Fibroblast of skin of abdomen (primary cell): ENCODE measurements around the gene PRDM15.

ENCODE experiments used
- DNase-seq: peaks from one replicate; pipeline ENCODE4 v3.0.0-alpha.2; 2013

PRDM15 gene

GRCh38 chr21:41823906-41824305, 55.2 kb downstream of the PRDM15 start:
- DNase-seq = no peak

- DNase-seq = no peak
Measured at GRCh38 chr21:41823166-41823565, 56.0 kb downstream of the PRDM15 start.

DNA sequence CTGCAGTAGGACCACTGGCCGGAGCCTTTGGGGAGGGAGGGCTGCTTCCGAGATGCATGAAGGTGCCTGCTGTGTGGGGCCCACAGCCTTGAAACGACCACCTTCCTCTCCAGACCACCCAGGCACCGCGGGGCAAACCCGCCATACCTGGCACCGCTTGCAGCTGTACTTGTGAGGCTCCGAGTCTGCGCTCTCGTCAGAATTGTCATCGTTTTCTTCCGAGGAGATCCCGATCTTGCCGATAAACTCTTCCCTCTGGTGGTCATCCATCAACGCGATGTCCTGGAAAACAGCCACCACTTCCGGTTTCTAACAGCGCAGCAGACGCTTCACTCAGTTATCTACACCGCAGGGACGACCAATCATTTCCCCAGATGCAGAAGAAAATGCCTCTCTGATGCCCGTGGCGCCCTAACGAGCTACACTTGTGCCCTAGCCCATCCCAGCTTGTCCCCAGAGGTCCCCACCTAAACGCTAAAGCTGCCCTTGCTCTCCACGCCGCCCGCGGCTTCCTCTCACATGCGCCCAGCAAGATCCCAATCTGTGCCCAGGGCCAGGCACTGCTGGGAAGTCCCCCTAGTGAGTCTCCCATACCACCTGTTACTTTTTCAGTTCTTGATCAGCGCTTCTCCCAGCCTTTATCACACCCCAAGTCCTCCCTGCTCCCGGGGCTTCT, 57.2 kb downstream of the PRDM15 start:
- no peak for DNase-seq

DNA sequence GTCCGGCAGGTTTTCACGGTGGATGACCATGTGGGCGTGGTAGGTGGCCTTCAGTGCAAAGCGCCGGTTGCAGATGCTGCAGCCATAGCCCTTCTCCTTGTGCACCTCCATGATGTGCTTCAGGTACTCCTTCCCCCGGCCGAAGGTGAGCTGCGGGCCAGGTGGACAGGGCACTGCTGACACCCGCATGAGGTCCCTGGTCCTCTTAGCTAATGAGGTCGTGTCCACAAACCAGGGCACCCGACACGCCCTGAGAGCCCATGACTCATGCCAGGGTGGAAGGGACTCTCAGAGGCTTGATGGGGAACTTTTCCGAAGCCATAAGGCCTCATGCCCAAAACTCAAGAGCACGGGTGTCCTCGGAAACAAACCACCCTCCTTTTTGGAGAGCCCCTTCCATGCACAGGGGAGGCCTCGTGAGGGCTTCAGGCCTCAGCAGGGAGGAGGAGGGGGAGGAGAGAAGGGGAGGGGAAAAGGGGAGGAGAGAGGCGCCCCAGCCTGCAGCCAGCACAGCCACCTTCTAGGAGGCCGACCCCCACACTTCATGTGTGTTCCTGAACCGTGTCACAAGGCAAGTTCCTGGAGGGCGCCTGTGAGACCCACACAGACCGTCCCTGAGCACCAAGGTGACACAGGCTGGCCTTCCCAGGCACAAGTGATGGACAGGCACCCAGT, 57.9 kb downstream of the PRDM15 start:
- no peak for DNase-seq

DNA sequence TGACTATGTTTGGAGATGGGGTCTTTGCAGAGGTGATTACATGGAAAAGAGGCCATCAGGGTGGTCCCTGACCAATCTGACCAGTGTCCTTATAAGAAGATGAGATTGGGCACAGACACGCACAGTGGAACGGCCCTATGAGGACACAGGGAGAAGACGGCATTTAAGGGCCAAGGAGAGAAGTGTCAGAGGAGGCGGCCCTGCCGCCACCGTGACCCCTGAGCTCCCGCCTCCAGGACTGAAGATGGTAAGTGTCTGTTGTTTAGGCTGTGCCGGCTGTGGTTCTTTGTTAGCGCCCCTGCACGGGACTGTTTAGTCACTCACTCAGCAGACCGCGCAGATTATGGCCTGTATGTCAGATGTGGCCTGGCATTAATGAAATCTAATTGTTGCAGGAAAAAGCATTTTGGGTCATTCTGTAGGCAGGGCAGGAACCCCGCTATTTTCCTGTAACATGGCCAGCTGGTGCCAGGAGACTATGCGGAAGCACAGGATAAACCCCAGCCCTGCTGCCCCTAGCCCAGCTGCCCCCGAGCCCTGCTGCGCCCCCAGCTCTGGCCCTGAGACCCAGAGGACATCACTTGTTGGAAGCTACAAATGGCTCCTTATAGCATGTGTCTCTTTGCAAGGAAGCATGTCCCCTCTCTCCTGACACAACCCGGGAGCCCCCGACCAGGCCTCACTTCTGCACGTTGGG, 58.6 kb downstream of the PRDM15 start:
- DNase-seq = no peak

DNA sequence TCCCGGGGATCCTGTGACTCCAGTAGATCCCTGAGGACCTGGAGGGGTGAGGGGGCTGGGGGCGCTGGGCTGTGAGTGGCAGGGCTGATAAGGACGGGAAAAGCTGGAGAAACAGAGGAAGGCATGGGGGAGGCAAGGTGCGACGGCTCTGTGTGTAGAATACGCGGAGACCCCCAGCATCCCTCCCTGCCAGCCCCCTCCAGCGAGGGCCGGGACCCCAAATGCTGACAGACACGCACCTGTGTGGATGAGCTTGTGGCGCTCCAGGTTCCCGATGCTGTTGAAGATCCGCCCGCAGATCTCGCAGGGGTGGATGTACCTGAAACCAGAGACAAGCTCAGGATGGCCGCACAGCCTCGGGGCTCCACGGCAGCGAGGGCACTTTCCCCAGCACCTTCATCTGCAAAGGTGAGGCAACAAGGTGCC, 59.3 kb downstream of the PRDM15 start:
- no peak for DNase-seq

- DNase-seq = no peak
Measured at GRCh38 chr21:41819236-41819855, 59.8 kb downstream of the PRDM15 start.

- no peak for DNase-seq
Measured at GRCh38 chr21:41817877-41818855, 61.0 kb downstream of the PRDM15 start.

DNA sequence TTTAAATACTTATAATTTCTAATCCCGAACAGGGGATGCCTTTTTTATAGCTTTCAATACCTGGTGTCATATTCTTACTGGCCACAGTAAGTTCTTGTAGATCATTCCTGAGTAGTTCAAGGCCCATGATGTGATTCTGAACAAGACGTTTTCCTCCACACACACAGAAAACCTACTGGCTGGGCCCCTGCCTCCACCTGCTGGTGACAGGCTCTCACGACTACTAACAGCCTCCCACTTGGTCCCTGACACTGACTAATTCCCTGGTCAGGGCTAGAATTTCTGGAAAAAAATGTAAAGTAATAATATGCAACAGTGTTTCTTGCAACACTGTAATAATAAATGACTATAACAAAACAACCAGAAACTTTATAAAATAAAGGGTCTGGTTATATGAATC, 61.9 kb downstream of the PRDM15 start:
- DNase-seq = peak; percentile 68

GRCh38 chr21:41816583-41817165, 62.5 kb downstream of the PRDM15 start:
- DNase-seq = peak; percentile 40

DNA sequence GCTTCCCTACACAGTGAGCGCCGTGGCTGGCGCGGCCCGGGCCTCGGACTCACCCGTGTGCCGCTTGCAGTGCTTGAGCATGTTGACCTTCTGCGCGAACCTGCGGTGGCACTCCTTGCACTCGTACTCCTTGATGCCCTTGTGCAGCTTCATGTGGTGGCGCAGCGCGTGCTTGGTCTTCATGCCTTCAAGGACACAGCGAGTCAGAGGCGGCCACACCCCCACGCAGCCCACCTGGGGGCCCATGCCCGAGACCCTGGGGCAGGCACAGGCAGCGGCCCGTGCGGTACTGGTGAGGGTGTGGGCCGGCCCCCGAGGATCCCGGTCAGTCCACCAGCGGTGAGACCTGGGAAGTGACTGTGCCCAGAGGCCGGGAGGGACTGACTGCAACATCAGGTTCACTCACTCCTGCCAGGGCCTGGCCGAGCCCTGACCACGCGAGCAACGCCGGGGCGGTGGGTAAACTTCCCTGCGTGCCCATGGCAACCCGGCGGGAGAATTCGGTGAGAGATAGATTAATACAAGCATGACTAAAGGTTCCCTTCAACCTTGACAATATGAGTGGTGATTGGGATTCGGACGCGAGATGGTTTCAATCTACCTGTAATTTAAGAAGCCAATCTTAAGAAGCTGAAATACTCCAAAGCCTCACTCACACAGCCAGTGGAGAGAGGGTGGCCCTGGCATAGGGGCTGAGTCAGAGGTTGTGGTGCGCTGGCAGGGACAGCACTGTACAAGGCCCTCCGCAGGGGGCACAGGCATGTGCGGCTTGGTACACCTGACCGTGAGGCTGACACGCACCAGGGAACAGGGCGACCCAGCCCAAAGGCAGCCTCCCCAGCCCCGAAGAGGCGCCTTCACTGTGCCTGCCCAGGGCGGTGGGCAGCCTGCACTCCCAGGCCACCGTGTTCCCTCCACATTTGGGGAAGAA, 63.2 kb downstream of the PRDM15 start:
- DNase-seq = no peak

GRCh38 chr21:41813226-41813625, 65.9 kb downstream of the PRDM15 start:
- no peak for DNase-seq

GRCh38 chr21:41812679-41813078, 66.5 kb downstream of the PRDM15 start:
- no peak for DNase-seq

DNA sequence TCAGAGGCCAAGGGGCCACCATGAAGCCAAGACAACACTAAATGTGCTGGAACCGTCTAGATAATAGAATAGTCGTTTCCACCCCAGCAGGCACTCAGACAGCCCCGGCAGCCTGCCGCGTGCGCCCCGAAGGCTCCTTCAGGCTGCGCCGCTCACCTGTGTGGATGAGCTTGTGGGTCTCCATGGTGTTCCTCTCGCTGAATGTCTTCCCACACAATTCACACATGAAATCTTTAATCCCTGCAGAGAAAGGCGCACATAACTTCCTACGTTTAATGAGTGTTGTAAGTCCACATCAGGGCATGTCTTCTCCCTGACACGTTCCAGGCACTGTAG, 68.6 kb downstream of the PRDM15 start:
- DNase-seq = no peak

DNA sequence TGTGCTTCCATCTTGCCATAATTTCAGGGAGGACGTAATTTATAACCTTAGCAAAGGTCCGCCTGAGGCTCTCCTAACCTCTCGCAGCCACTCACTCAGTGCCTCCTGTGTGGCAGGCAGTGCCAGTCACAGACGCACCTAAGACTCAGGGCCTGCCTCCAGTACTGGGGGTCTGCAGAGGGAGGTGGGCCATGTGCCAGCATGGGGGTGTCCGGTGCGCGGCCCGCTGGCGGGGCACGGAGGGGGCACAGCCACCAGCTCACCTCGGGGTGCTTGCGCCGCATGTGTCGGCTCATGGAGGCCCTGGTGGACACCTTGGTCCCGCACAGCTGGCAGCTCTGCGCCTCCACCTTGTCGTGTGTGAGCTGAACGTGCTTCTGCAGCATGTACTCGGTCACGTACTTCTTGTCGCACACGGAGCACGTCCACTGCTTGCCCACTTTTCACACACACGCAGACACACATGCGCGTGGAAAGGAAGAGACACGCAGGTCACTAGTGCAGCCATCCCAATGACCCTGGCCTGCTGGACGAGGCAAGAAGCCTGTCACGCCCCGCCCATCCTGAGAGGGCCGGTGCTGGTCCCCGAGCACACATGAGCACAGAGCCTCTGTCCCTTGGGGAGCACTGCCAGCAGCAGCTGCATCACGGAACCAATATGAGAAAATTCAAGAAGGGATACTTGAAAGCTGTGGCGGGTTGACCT, 69.1 kb downstream of the PRDM15 start:
- no peak for DNase-seq

- no peak for DNase-seq
Measured at GRCh38 chr21:41808846-41809245, 70.3 kb downstream of the PRDM15 start.

DNA sequence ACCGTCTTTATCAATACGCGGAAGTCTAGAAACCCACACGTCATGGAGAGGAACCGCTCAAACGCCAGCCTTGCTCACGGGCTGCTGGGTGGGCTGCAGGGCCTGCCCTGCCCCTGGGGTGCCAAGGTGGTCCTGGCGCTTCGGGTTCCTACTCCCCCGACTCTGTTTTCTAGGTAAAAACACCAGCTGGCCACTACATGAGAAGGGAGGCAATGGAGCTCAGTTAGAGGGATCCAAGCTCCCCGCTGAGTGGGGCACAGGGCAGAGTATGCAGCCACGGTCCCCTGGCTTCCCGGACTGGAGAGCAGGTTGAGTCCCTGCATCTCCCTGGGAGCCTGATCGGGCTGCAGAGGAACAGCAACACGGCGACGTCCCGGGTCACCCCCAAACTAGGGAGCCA, 71.0 kb downstream of the PRDM15 start:
- DNase-seq = no peak

- DNase-seq = no peak
Measured at GRCh38 chr21:41806773-41807172, 72.4 kb downstream of the PRDM15 start.

DNA sequence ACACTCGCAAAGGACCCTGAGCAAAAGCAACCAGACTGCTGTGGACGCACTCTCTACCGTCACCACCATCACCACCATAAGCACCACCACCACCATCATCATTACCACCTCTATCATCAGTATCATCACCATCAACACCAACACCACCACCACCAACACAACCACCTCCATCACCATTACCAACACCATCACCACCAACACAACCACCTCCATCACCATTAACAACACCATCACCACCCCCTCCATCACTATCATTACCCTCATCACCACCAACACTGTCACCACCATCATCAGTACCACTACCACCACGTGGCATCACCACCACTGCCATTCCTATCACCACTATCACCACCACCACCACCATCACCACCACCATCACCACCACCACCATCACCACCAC, 73.5 kb downstream of the PRDM15 start:
- DNase-seq = no peak

- DNase-seq = no peak
Measured at GRCh38 chr21:41805038-41805437, 74.1 kb downstream of the PRDM15 start.
